ENCODE measurements around the gene FBXW2.
A peak's percentile ranks its signal among the peaks of the same experiment; 100 is the strongest.

FBXW2 gene

GRCh38 chr9:120720404-120720803 lies 72.8 kb downstream of the FBXW2 start:
- Histone ChIP-seq H3K4me2 (ENCODE audit: low read length) (no peak overlapping the region), H3K9me3 (ENCODE audit: insufficient read depth, low read length) (no peaks in the 10 kb centered on the region), H4K20me1 (ENCODE audit: insufficient read depth, low read length) (no peaks in the 10 kb centered on the region), H3K27me3 (ENCODE audit: low read depth, low read length) (no peaks in the 10 kb centered on the region), H2AFZ (ENCODE audit: low read depth, low read length) (no peak overlapping the region), H3K36me3 (replicated peaks; ENCODE audit: low read depth, low read length) (no peaks in the 10 kb centered on the region), H3K4me3 (ENCODE audit: low read length) (no peak overlapping the region), H3K79me2 (ENCODE audit: low read length) (no peaks in the 10 kb centered on the region), H3K9ac (ENCODE audit: low read length) (no peak overlapping the region), H3K27ac (ENCODE audit: low read length) (no peak overlapping the region), H3K4me1 (ENCODE audit: low read length) (peaks cover 15% of the 10 kb centered on the region)
- TF ChIP-seq EZH2phosphoT487 (IDR thresholded peaks at IDR 0.05; ENCODE audit: low read depth) = no peak
- no peak for TF ChIP-seq CTCF (IDR thresholded peaks at IDR 0.05; ENCODE audit: low read depth, low read length)

GRCh38 chr9:120718316-120718715 lies 74.9 kb downstream of the FBXW2 start:
- Histone ChIP-seq H2AFZ (ENCODE audit: low read depth, low read length) (no peak overlapping the region), H3K4me2 (ENCODE audit: low read length) (peak overlapping the region; percentile 42), H3K9ac (ENCODE audit: low read length) (no peak overlapping the region), H3K27me3 (ENCODE audit: low read depth, low read length) (no peaks in the 10 kb centered on the region), H3K36me3 (replicated peaks; ENCODE audit: low read depth, low read length) (no peaks in the 10 kb centered on the region), H3K4me1 (ENCODE audit: low read length) (peaks cover 20% of the 10 kb centered on the region), H3K79me2 (ENCODE audit: low read length) (no peaks in the 10 kb centered on the region), H3K27ac (ENCODE audit: low read length) (no peak overlapping the region), H3K9me3 (ENCODE audit: insufficient read depth, low read length) (no peaks in the 10 kb centered on the region), H4K20me1 (ENCODE audit: insufficient read depth, low read length) (no peaks in the 10 kb centered on the region), H3K4me3 (ENCODE audit: low read length) (no peak overlapping the region)
- TF ChIP-seq EZH2phosphoT487 (IDR thresholded peaks at IDR 0.05; ENCODE audit: low read depth) = no peak
- TF ChIP-seq CTCF (IDR thresholded peaks at IDR 0.05; ENCODE audit: low read depth, low read length) = peak; percentile 32

- Histone ChIP-seq H3K27ac (ENCODE audit: low read length) (no peak overlapping the region), H3K4me3 (ENCODE audit: low read length) (no peak overlapping the region), H3K9ac (ENCODE audit: low read length) (no peak overlapping the region), H4K20me1 (ENCODE audit: insufficient read depth, low read length) (no peaks in the 10 kb centered on the region), H3K27me3 (ENCODE audit: low read depth, low read length) (no peaks in the 10 kb centered on the region), H3K36me3 (replicated peaks; ENCODE audit: low read depth, low read length) (no peaks in the 10 kb centered on the region), H3K79me2 (ENCODE audit: low read length) (no peaks in the 10 kb centered on the region; the same call in 1 of the 2 replicates), H2AFZ (ENCODE audit: low read depth, low read length) (no peak overlapping the region), H3K9me3 (ENCODE audit: insufficient read depth, low read length) (no peaks in the 10 kb centered on the region), H3K4me2 (ENCODE audit: low read length) (no peak overlapping the region), H3K4me1 (ENCODE audit: low read length) (peaks cover 30% of the 10 kb centered on the region)
- TF ChIP-seq EZH2phosphoT487 (IDR thresholded peaks at IDR 0.05; ENCODE audit: low read depth) = no peak
Observed at GRCh38 chr9:120717176-120717575, 76.0 kb downstream of the FBXW2 start.

- Histone ChIP-seq H3K36me3 (replicated peaks; ENCODE audit: low read depth, low read length) (no peaks in the 10 kb centered on the region), H3K79me2 (ENCODE audit: low read length) (no peaks in the 10 kb centered on the region; the same call in 1 of the 2 replicates), H3K4me3 (ENCODE audit: low read length) (no peak overlapping the region), H3K4me1 (ENCODE audit: low read length) (peaks cover 30% of the 10 kb centered on the region), H3K4me2 (ENCODE audit: low read length) (no peak overlapping the region), H4K20me1 (ENCODE audit: insufficient read depth, low read length) (no peaks in the 10 kb centered on the region), H3K9ac (ENCODE audit: low read length) (no peak overlapping the region), H3K9me3 (ENCODE audit: insufficient read depth, low read length) (no peaks in the 10 kb centered on the region), H3K27me3 (ENCODE audit: low read depth, low read length) (no peaks in the 10 kb centered on the region), H3K27ac (ENCODE audit: low read length) (no peak overlapping the region), H2AFZ (ENCODE audit: low read depth, low read length) (no peak overlapping the region)
- TF ChIP-seq EZH2phosphoT487 (IDR thresholded peaks at IDR 0.05; ENCODE audit: low read depth) (no peak), CTCF (IDR thresholded peaks at IDR 0.05; ENCODE audit: low read depth, low read length) (no peak)
Observed at GRCh38 chr9:120716483-120716882, 76.7 kb downstream of the FBXW2 start.
